ENCODE results near the gene IRAK1. TPM values are rescaled to one million over a fixed set of nuclear protein-coding genes. Genes with fewer than 3 reads are reported as not detected.

IRAK1 gene
- total and polyA plus RNA-seq, 2 donors (not counting 3 experiments of a cell fraction or from before 2014, with no cell fraction given): 63.6 to 138 TPM

DNA sequence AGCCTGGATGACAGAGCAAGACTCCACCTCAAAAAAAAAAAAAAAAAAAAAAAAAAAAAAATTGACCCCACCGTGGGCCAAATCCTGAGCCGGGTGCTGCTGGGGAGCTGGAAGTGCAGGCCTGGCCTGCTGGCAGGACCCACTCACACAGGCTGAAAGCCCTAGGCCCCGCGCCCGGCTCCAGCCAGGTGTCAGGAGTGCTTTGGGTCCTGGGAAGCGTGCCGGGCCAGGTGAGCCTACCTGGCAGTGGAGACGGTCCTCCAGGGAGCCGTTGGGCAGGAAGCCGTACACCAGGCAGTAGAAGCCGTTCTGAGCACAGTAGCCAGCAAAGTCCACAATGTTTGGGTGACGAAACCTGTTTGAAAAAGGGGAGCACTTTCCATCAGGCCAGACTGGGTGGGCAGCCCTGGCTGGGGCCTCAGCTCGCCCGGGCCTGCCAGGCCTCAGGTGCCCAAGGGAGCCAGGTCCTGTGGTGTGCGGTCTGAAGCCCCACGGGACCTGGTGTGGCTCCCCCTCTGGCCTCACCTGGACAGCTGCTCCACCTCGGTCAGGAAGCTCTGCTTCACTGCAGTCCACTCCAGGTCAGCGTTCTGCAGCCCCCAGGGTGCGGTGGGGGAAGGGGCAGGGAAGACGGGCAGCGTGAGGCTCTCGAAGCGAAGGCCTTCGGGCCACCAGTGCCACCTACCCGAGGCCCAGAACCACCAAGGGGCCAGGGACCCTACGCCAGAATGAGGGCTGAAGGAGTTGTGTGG is 1.8 kb downstream of the IRAK1 start:
- DNase-seq (ENCODE audit: low read depth, low spot score) (no peak), FAIRE-seq (no peak)
- intact Hi-C loops (cut with micrococcal nuclease): no loop called here
- no peak for TF ChIP-seq POLR2A (IDR thresholded peaks at IDR 0.05; ENCODE audit: low read depth, low read length)
- no peak for TF ChIP-seq FOS (IDR thresholded peaks at IDR 0.05; ENCODE audit: borderline replicate concordance, insufficient read depth, low read length)
- no peak for TF ChIP-seq JUN (IDR thresholded peaks at IDR 0.05; ENCODE audit: borderline replicate concordance, insufficient read depth, insufficient read length, low read depth)
- no peak for TF ChIP-seq MYC (IDR thresholded peaks at IDR 0.05; ENCODE audit: low read depth, low read length)
- no peak for TF ChIP-seq EZH2 (IDR thresholded peaks at IDR 0.05; ENCODE audit: borderline replicate concordance, low read depth, low read length, severe bottlenecking)
- TF ChIP-seq, protein P1, sequence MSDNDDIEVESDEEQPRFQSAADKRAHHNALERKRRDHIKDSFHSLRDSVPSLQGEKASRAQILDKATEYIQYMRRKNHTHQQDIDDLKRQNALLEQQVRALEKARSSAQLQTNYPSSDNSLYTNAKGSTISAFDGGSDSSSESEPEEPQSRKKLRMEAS (IDR thresholded peaks at IDR 0.05; ENCODE audit: insufficient read depth, insufficient read length): no peak
- no peak for TF ChIP-seq POLR2AphosphoS5 (IDR thresholded peaks at IDR 0.05; ENCODE audit: insufficient read depth, low read depth, low read length)
- no peak for TF ChIP-seq GATA2 (IDR thresholded peaks at IDR 0.05; ENCODE audit: insufficient read depth, insufficient read length, low read depth, low read length)
- TF ChIP-seq, protein P2, sequence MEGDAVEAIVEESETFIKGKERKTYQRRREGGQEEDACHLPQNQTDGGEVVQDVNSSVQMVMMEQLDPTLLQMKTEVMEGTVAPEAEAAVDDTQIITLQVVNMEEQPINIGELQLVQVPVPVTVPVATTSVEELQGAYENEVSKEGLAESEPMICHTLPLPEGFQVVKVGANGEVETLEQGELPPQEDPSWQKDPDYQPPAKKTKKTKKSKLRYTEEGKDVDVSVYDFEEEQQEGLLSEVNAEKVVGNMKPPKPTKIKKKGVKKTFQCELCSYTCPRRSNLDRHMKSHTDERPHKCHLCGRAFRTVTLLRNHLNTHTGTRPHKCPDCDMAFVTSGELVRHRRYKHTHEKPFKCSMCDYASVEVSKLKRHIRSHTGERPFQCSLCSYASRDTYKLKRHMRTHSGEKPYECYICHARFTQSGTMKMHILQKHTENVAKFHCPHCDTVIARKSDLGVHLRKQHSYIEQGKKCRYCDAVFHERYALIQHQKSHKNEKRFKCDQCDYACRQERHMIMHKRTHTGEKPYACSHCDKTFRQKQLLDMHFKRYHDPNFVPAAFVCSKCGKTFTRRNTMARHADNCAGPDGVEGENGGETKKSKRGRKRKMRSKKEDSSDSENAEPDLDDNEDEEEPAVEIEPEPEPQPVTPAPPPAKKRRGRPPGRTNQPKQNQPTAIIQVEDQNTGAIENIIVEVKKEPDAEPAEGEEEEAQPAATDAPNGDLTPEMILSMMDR (IDR thresholded peaks at IDR 0.05; ENCODE audit: extremely low read depth in 1 of 2, insufficient read depth in 1 of 2, low read depth in 1 of 2, low read length in 2 of 2): no peak
- ChIA-PET CTCF (interaction anchor here (1.5 kb wide), 1 partner anchor 10 kb away, joined by 3 read pairs; no protein-coding TSS in a partner anchor), POLR2A (no interaction called here)
- no peak overlapping the region for H3K27ac ChIP-seq (ENCODE audit: insufficient read depth, low read depth, low read length)
- H3K4me3 ChIP-seq (replicated peaks in 1 of 3; ENCODE audit: insufficient read depth in 1 of 3, low read depth in 1 of 3, low read length in 3 of 3): peak overlapping the region in 1 of 3 experiments; percentile 59
- H3K4me2 ChIP-seq (ENCODE audit: insufficient read depth, low read length): peak overlapping the region; percentile 82
- peaks cover 0 to 17% of the 10 kb centered on the region in 2 experiments for H3K36me3 ChIP-seq (ENCODE audit: control insufficient read depth in 2 of 2, extremely low read depth in 1 of 2, insufficient read depth in 2 of 2, low read length in 2 of 2)
- H3K9me3 ChIP-seq (replicated peaks; ENCODE audit: control insufficient read depth, insufficient read depth, low read length): no peaks in the 10 kb centered on the region
- peaks cover 28% of the 10 kb centered on the region for H3K79me2 ChIP-seq (ENCODE audit: control insufficient read depth, insufficient read depth, low read length)
- H2AFZ ChIP-seq (ENCODE audit: low read depth, low read length): no peak overlapping the region
- dilution Hi-C loops (cut with MboI; ENCODE audit: extremely low pct_ligation_motif_present, low sequenced_read_pairs): no loop called here
- H4K20me1 ChIP-seq (replicated peaks; ENCODE audit: control insufficient read depth, extremely low read depth, insufficient read depth, low read length): no peaks in the 10 kb centered on the region
- no peaks in the 10 kb centered on the region for H3K27me3 ChIP-seq (ENCODE audit: control insufficient read depth in 2 of 2, insufficient read depth in 2 of 2, low read length in 2 of 2)
- no TSS peak for BruUV-seq (replicated peaks)
- no peak overlapping the region for H3K9ac ChIP-seq (replicated peaks; ENCODE audit: extremely low read depth, insufficient read depth, low read length)
- no peaks in the 10 kb centered on the region for H3K9me1 ChIP-seq (replicated peaks; ENCODE audit: control insufficient read depth, extremely low read depth, insufficient read depth, low read length)
- peaks cover 31% of the 10 kb centered on the region for H3K4me1 ChIP-seq (ENCODE audit: control insufficient read depth, extremely low read depth, insufficient read depth, low read length)

Measured in endothelial cell of umbilical vein (primary cell).